ENCODE results near the gene ANKRD34B. TPM values are rescaled to one million over a fixed set of nuclear protein-coding genes. Genes with fewer than 3 reads are reported as not detected.

Gene ANKRD34B
- total RNA-seq, 4 donors from 2014 or later = not detected

GRCh38 chr5:80516826-80517225, 53.3 kb downstream of the ANKRD34B start:
- Histone ChIP-seq H3K36me3 (no peaks in the 10 kb centered on the region), H3K27ac (no peak overlapping the region), H3K4me3 (no peak overlapping the region), H3K9me3 (no peaks in the 10 kb centered on the region), H3K27me3 (no peaks in the 10 kb centered on the region), H3K4me1 (no peaks in the 10 kb centered on the region)
- TF ChIP-seq POLR2A (IDR thresholded peaks at IDR 0.05) (no peak), CTCF (IDR thresholded peaks at IDR 0.05) (no peak)
- intact Hi-C loops (cut with DNase I) = no loop called here
- DNase-seq = no peak
- 48 to 57% methylated on average over 4 of the region's 4 CpGs for whole genome bisulfite sequencing, 2 donors

GRCh38 chr5:80509362-80509761, 60.7 kb downstream of the ANKRD34B start:
- DNase-seq = no peak
- Histone ChIP-seq H3K4me3 (no peak overlapping the region), H3K36me3 (no peaks in the 10 kb centered on the region), H3K27ac (no peak overlapping the region), H3K4me1 (no peaks in the 10 kb centered on the region), H3K27me3 (no peaks in the 10 kb centered on the region), H3K9me3 (no peaks in the 10 kb centered on the region)
- 86 to 88% methylated on average over 4 of the region's 4 CpGs for WGBS, 2 donors
- TF ChIP-seq CTCF (IDR thresholded peaks at IDR 0.05) (no peak), POLR2A (IDR thresholded peaks at IDR 0.05) (no peak)
- intact Hi-C loops (cut with DNase I) = no loop called here

GRCh38 chr5:80508844-80509243, 61.2 kb downstream of the ANKRD34B start:
- Histone ChIP-seq H3K4me3 (no peak overlapping the region), H3K27me3 (no peaks in the 10 kb centered on the region), H3K9me3 (no peaks in the 10 kb centered on the region), H3K27ac (no peak overlapping the region), H3K4me1 (no peaks in the 10 kb centered on the region), H3K36me3 (no peaks in the 10 kb centered on the region)
- WGBS, 2 donors = 91 to 93% methylated on average over 6 of the region's 6 CpGs
- DNase-seq = no peak
- no peak for TF ChIP-seq CTCF (IDR thresholded peaks at IDR 0.05)
- intact Hi-C loops (cut with DNase I) = no loop called here

- TF ChIP-seq CTCF (IDR thresholded peaks at IDR 0.05) (no peak), POLR2A (IDR thresholded peaks at IDR 0.05) (no peak)
- Histone ChIP-seq H3K27me3 (no peaks in the 10 kb centered on the region), H3K36me3 (no peaks in the 10 kb centered on the region), H3K4me3 (no peak overlapping the region), H3K9me3 (no peaks in the 10 kb centered on the region), H3K4me1 (no peaks in the 10 kb centered on the region), H3K27ac (no peak overlapping the region)
- no peak for DNase-seq
- whole genome bisulfite sequencing, 2 donors = 83 to 96% methylated on average over 3 of the region's 3 CpGs
- intact Hi-C loops (cut with DNase I) = no loop called here
Measured at GRCh38 chr5:80507663-80508062, 62.4 kb downstream of the ANKRD34B start.

Small RNA genes lying within 50 kb of the gene (small RNA-seq; reads per million reads assigned to genes)
- 0 reads per million in 4 donors for gene DBIP2

Other genes starting within 250 kb of the ANKRD34B start
- 10 to 100 TPM; 12.5 to 27.5 (median 18.2) TPM for gene ZFYVE16, start 162.2 kb downstream of the ANKRD34B start, total RNA-seq
- 1 to 10 TPM in 1 of 4 donors, under 1 TPM in 3; 0.38 to 3.6 (median 0.84) TPM for gene FAM151B, start 82.2 kb downstream of the ANKRD34B start, total RNA-seq
- 10 to 100 TPM in 3 of 4 donors, 1 to 10 TPM in 1; 6.6 to 12.5 (median 11.6) TPM for gene MSH3, start 84.4 kb upstream of the ANKRD34B start, total RNA-seq
- gene DHFR, start 84.7 kb upstream of the ANKRD34B start, total RNA-seq = 10 to 100 TPM in 2 of 4 donors, 1 to 10 TPM in 2; 6.2 to 22.7 (median 13.4) TPM